ENCODE data around the gene VRK2.

GRCh38 chr2:58140508-58141072 is 94.0 kb downstream of the VRK2 start:
- TF ChIP-seq CTCF (conservative IDR thresholded peaks at IDR 0.05 in 1 of 2, IDR thresholded peaks at IDR 0.05 in 1 of 2; ENCODE audit: extremely low read depth in 1 of 2, insufficient read depth in 1 of 2, low read depth in 1 of 2, low read length in 2 of 2) (no peak), EZH2 (IDR thresholded peaks at IDR 0.05; ENCODE audit: borderline replicate concordance, low read length) (no peak)
